ENCODE data around the gene CSTPP1. TPM values are rescaled to one million over a fixed set of nuclear protein-coding genes. Genes with fewer than 3 reads are reported as not detected.
A peak's percentile ranks its signal among the peaks of the same experiment; 100 is the strongest.

CSTPP1 gene
- total RNA-seq, 1 donor from 2014 or later: 18.0 TPM

DNA sequence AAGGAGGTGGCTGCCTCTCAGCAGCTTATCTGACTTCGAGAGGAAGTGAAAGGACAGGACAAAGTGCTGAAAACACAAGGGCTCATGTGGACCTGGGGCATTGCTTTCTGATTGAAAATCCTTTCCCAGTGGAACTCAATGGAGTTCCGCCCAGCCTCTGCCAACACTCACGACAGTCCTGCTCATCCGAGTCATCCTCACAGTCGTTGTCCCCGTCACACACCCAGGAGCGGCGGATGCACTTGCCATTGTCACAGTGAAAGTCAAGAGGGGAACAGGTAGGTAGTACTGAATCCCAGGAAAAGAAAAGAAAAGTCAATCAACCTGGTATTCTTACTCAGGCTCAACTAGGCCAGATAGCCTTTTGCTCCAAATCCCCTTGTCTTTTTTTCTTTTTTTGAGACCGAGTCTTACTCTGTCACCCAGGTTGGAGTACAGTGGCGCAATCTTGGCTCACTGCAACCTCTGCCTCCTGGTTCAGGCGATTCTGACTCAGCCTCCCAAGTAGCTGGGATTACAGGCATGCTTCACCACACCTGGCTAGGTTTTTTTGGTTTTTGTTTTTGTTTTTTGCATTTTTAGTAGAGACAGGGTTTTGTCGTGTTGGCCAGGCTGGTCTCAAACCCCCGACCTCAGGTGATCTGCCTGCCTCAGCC lies 36.3 kb upstream of the CSTPP1 start:
- Mint-ChIP-seq H3K9me3 (no peaks in the 10 kb centered on the region), H3K4me1 (no peaks in the 10 kb centered on the region), H3K27me3 (no peaks in the 10 kb centered on the region), H3K4me3 (no peak overlapping the region), H3K36me3 (ENCODE audit: low read depth) (no peaks in the 10 kb centered on the region), H3K27ac (no peak overlapping the region)
- DNase-seq: no peak
- intact Hi-C loops (cut with micrococcal nuclease): no loop called here

- Mint-ChIP-seq H3K27me3 (no peaks in the 10 kb centered on the region), H3K4me1 (no peaks in the 10 kb centered on the region), H3K9me3 (no peaks in the 10 kb centered on the region), H3K27ac (no peak overlapping the region), H3K36me3 (ENCODE audit: low read depth) (no peaks in the 10 kb centered on the region), H3K4me3 (no peak overlapping the region)
- DNase-seq: no peak
- intact Hi-C loops (cut with micrococcal nuclease): no loop called here
Observed at GRCh38 chr11:46901156-46901555, 35.4 kb upstream of the CSTPP1 start.

DNA sequence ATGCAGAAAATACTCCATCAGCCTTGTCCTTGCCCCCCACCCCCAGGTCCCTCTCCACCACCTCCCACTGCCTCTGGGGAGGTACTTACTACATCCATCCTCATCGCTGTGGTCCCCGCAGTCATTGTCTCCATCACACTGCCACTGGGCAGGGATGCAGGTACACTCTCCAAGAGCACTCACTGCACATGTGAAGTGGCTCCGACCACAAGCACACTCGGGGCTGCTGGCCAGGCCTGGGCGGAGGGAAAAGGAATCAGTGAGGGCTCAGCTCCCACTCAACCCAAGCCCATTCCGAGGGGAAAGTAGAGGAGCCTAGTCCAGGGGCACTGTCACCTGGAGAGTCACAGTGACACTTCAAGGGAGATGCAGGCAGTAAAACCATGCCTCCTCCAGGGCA lies 33.9 kb upstream of the CSTPP1 start:
- intact Hi-C loops (cut with micrococcal nuclease): no loop called here
- no peaks in the 10 kb centered on the region for H3K36me3 Mint-ChIP-seq (ENCODE audit: low read depth)

DNA sequence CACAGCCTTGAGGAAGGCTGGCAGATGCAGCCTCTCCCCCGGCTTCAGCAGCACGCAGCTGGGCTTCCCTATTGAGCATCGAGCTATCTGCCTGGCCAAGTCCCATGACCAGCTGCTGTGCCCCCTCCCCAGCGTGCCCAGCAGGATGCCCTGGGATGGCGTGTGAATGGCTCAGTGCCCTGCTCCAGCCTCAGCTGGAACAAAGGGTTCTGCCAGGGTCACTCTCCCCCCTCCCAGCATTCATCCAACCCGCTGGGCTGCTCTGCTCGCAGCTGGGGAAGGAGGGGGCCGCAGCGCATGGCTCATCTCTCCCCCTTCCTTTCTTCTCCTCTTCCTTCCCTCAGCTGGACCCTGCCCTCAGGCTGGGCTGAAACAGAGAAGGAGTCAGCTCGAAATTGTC lies 32.7 kb upstream of the CSTPP1 start:
- no peaks in the 10 kb centered on the region for H3K9me3 Mint-ChIP-seq
- DNase-seq: no peak
- peaks cover 2% of the 10 kb centered on the region for H3K4me1 Mint-ChIP-seq
- H3K27ac Mint-ChIP-seq: no peak overlapping the region
- intact Hi-C loops (cut with micrococcal nuclease): no loop called here
- peaks cover 15% of the 10 kb centered on the region for H3K27me3 Mint-ChIP-seq
- H3K36me3 Mint-ChIP-seq (ENCODE audit: low read depth): no peaks in the 10 kb centered on the region
- no peak overlapping the region for H3K4me3 Mint-ChIP-seq

More for the DNA sequence above, 33.9 kb upstream of the CSTPP1 start:
- H3K27me3 Mint-ChIP-seq: peaks cover 13% of the 10 kb centered on the region
- no peak for DNase-seq
- H3K4me3 Mint-ChIP-seq: no peak overlapping the region
- no peak overlapping the region for H3K27ac Mint-ChIP-seq
- H3K9me3 Mint-ChIP-seq: no peaks in the 10 kb centered on the region
- H3K4me1 Mint-ChIP-seq: peaks cover 2% of the 10 kb centered on the region

DNA sequence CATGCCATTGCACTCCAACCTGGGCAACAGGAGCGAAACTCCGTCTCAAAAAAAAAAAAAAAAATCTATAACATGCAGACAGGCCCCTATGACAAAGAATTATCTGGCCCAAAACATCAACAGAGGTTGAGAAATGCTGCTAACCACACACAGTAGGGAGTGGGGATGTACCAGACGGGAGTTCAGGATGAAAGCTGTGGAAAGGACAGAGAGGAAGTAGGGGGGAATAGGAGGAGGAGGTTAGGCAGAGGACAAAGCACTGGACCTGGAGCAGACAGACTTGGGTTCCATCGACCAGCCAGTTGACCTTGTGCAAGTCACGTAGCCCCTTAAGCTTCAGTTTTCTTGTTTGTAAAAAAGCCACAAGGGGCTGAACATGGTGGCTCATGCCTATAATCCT lies 30.8 kb upstream of the CSTPP1 start:
- no peak for DNase-seq
- Mint-ChIP-seq H3K9me3 (no peaks in the 10 kb centered on the region), H3K36me3 (ENCODE audit: low read depth) (no peaks in the 10 kb centered on the region), H3K27ac (no peak overlapping the region), H3K4me3 (no peak overlapping the region), H3K27me3 (peaks cover 19% of the 10 kb centered on the region), H3K4me1 (peaks cover 2% of the 10 kb centered on the region)
- intact Hi-C loops (cut with micrococcal nuclease): no loop called here

GRCh38 chr11:46906609-46907041 lies 29.9 kb upstream of the CSTPP1 start:
- no peaks in the 10 kb centered on the region for H3K36me3 Mint-ChIP-seq (ENCODE audit: low read depth)
- peaks cover 2% of the 10 kb centered on the region for H3K4me1 Mint-ChIP-seq
- H3K27ac Mint-ChIP-seq: no peak overlapping the region
- no peak overlapping the region for H3K4me3 Mint-ChIP-seq
- DNase-seq: no peak
- H3K9me3 Mint-ChIP-seq: no peaks in the 10 kb centered on the region
- peaks cover 24% of the 10 kb centered on the region for H3K27me3 Mint-ChIP-seq
- intact Hi-C loops (cut with micrococcal nuclease): no loop called here

DNA sequence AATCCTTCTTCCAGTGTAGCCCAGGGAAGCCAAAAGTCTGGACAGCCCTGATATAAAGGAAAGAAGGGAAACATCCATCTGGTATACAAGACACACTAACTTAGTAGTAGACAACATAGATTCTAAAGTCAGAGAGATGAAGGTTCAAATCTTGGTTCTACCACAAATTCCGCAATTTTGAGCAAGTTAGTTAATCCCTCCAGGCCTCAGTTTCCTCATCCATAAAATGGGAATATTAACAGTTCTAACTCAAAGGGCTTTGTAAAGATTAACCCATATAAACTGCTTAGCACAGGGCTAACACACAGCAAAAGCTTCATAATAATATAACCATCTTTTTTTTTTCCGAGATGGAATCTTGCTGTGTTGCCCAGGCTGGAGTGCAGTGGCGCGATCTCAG lies 29.0 kb upstream of the CSTPP1 start:
- peaks cover 2% of the 10 kb centered on the region for H3K4me1 Mint-ChIP-seq
- DNase-seq: no peak
- H3K36me3 Mint-ChIP-seq (ENCODE audit: low read depth): no peaks in the 10 kb centered on the region
- H3K4me3 Mint-ChIP-seq: no peak overlapping the region
- no peak overlapping the region for H3K27ac Mint-ChIP-seq
- H3K9me3 Mint-ChIP-seq: no peaks in the 10 kb centered on the region
- peaks cover 30% of the 10 kb centered on the region for H3K27me3 Mint-ChIP-seq
- intact Hi-C loops (cut with micrococcal nuclease): no loop called here

- no peak overlapping the region for H3K27ac Mint-ChIP-seq
- no peaks in the 10 kb centered on the region for H3K9me3 Mint-ChIP-seq
- peaks cover 63% of the 10 kb centered on the region for H3K27me3 Mint-ChIP-seq
- H3K4me3 Mint-ChIP-seq: no peak overlapping the region
- intact Hi-C loops (cut with micrococcal nuclease): loop anchor here (10.0 kb wide), 1 partner anchor 112 kb away; no protein-coding TSS in a partner anchor
- no peaks in the 10 kb centered on the region for H3K36me3 Mint-ChIP-seq (ENCODE audit: low read depth)
- no peak for DNase-seq
- H3K4me1 Mint-ChIP-seq: peaks cover 10% of the 10 kb centered on the region
Observed at GRCh38 chr11:46912526-46913150, 23.9 kb upstream of the CSTPP1 start.

DNA sequence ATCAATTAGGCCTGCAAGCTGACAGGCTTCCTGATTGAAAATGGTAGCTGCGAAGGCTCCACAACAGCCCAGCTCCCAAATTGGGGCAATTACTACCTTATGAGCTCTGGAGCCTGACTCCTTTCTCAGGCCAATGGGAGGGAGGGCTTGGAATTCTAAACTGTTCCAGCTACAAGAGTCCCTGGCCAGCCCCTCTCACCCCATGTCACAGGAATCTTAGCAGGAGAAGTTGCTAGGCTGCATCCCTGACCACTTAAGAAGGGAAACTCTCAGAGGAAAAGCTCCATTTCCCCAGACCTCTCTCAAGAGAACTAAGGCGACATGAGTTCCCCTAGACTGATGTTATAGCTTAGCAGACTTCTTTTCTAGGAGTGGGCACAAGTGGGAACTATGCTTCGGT lies 23.1 kb upstream of the CSTPP1 start:
- Mint-ChIP-seq H3K27ac (no peak overlapping the region), H3K9me3 (no peaks in the 10 kb centered on the region), H3K27me3 (peaks cover 66% of the 10 kb centered on the region), H3K4me3 (no peak overlapping the region), H3K4me1 (peaks cover 12% of the 10 kb centered on the region), H3K36me3 (ENCODE audit: low read depth) (no peaks in the 10 kb centered on the region)
- DNase-seq: no peak
- intact Hi-C loops (cut with micrococcal nuclease): loop anchor here (10.0 kb wide), 1 partner anchor 111 kb away; no protein-coding TSS in a partner anchor

GRCh38 chr11:46914363-46914762 lies 22.2 kb upstream of the CSTPP1 start:
- DNase-seq: no peak
- Mint-ChIP-seq H3K27ac (no peak overlapping the region), H3K9me3 (no peaks in the 10 kb centered on the region), H3K27me3 (peaks cover 68% of the 10 kb centered on the region), H3K36me3 (ENCODE audit: low read depth) (no peaks in the 10 kb centered on the region), H3K4me3 (no peak overlapping the region), H3K4me1 (peaks cover 17% of the 10 kb centered on the region)
- intact Hi-C loops (cut with micrococcal nuclease): loop anchor here (10.0 kb wide), 1 partner anchor 110 kb away; no protein-coding TSS in a partner anchor

- H3K27me3 Mint-ChIP-seq: peaks cover 73% of the 10 kb centered on the region
- H3K9me3 Mint-ChIP-seq: no peaks in the 10 kb centered on the region
- DNase-seq: no peak
- intact Hi-C loops (cut with micrococcal nuclease): loop anchor here (10.0 kb wide), 1 partner anchor 110 kb away; no protein-coding TSS in a partner anchor
- H3K36me3 Mint-ChIP-seq (ENCODE audit: low read depth): no peaks in the 10 kb centered on the region
- H3K4me3 Mint-ChIP-seq: no peak overlapping the region
- peaks cover 21% of the 10 kb centered on the region for H3K4me1 Mint-ChIP-seq
- no peak overlapping the region for H3K27ac Mint-ChIP-seq
Observed at GRCh38 chr11:46914910-46915309, 21.7 kb upstream of the CSTPP1 start.

- DNase-seq: no peak
- no peak overlapping the region for H3K27ac Mint-ChIP-seq
- H3K27me3 Mint-ChIP-seq: peaks cover 71% of the 10 kb centered on the region
- no peaks in the 10 kb centered on the region for H3K9me3 Mint-ChIP-seq
- peaks cover 21% of the 10 kb centered on the region for H3K4me1 Mint-ChIP-seq
- H3K4me3 Mint-ChIP-seq: peak overlapping the region; percentile 70
- intact Hi-C loops (cut with micrococcal nuclease): loop anchor here (10.0 kb wide), 1 partner anchor 108 kb away; no protein-coding TSS in a partner anchor
- H3K36me3 Mint-ChIP-seq (ENCODE audit: low read depth): no peaks in the 10 kb centered on the region
Observed at GRCh38 chr11:46916286-46917108, 20.1 kb upstream of the CSTPP1 start.

DNA sequence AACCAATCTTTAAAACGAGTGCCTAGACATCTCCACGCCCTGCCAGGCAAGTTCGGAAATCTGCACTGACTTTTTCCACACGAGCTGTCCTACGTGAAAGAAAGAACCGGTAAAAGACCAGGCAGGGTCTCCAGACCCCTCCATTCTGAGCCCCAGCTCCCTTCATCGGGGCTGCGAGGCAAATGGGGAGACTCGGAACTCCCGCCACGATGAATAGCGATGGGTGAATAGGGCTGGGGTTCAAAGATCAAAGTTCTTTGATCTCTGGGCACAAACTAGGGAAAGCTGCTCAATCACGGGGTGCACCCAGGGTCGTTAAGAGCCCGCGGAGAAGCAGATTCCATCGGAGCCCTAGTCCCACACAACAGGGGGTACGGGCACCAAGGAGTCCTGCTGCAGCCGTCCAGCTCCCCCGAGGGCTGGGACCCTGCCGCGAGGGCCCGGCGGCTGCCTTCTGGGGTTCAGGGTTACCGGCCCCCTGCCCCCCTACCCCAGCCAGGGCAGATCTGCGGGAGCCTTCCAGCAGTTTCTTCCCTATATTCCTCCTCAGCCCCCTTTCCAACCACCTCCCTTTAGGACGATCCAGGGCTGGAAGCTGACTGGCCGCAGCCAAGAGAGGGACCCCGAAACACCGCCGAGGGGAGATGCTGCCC lies 19.3 kb upstream of the CSTPP1 start:
- intact Hi-C loops (cut with micrococcal nuclease): loop anchor here (10.0 kb wide), 1 partner anchor 108 kb away; no protein-coding TSS in a partner anchor
- Mint-ChIP-seq H3K4me3 (peak overlapping the region; percentile 70), H3K27ac (no peak overlapping the region), H3K36me3 (ENCODE audit: low read depth) (no peaks in the 10 kb centered on the region), H3K4me1 (peaks cover 21% of the 10 kb centered on the region), H3K27me3 (peaks cover 67% of the 10 kb centered on the region), H3K9me3 (no peaks in the 10 kb centered on the region)
- peak; percentile 71 for DNase-seq

All from activated CD4-positive, alpha-beta T cell treated with anti-CD3 and anti-CD28 coated beads, Interleukin-2, amount 10 ng/mL, durations not matched to agents 24 days and 14 days (primary cell).